Peyer's patch (tissue), 4 donors: ENCODE results near the gene BRI3BP.

Experiments
- CTCF ChIP-seq, 6 experiments: fragments of 450-650 bp in 4 of 6; fragments of 200-600 bp in 2 of 6; sonication (generic) in 1 of 6; IDR thresholded peaks; one replicate each; pipeline ENCODE4 v1.5.1; 2017 to 2019; ENCODE audit warnings: antibody characterized with exemption in 6 of 6, mild to moderate bottlenecking in 3 of 6, moderate library complexity in 1 of 6
- POLR2A ChIP-seq, 2 donors: fragments of 450-650 bp; IDR thresholded peaks; one replicate each; pipeline ENCODE4 v1.5.1; 2017; ENCODE audit warnings: antibody characterized with exemption in 2 of 2, mild to moderate bottlenecking in 2 of 2, moderate library complexity in 2 of 2

GRCh38 chr12:124963211-124963610 lies 30.2 kb upstream of the BRI3BP start:
- TF ChIP-seq CTCF (IDR thresholded peaks at IDR 0.05) (no peak), POLR2A (IDR thresholded peaks at IDR 0.05) (no peak)
